ENCODE data around the gene FBXO39. TPM values are rescaled to one million over a fixed set of nuclear protein-coding genes. Genes with fewer than 3 reads are reported as not detected.
A peak's percentile ranks its signal among the peaks of the same experiment; 100 is the strongest.
"Not testable (repeated sequence)": the region's sequence is repeated elsewhere in the genome, so short reads cannot be mapped to it uniquely, and the experiment has no call there.

FBXO39 gene
- total RNA-seq, result not detected

- H3K27me3 Mint-ChIP-seq (ENCODE audit: low read depth), result peaks cover 39% of the 10 kb centered on the region
- no peak within 1 kb of the TSS for H3K4me3 Mint-ChIP-seq
- CTCF ChIA-PET, result no interaction called here
Observed at GRCh38 chr17:6775871-6776405, at the start of gene FBXO39. Gene FBXO39 (plus strand): TSS chr17:6776215. CDS start chr17:6779869, 3,654 bp downstream.

DNA sequence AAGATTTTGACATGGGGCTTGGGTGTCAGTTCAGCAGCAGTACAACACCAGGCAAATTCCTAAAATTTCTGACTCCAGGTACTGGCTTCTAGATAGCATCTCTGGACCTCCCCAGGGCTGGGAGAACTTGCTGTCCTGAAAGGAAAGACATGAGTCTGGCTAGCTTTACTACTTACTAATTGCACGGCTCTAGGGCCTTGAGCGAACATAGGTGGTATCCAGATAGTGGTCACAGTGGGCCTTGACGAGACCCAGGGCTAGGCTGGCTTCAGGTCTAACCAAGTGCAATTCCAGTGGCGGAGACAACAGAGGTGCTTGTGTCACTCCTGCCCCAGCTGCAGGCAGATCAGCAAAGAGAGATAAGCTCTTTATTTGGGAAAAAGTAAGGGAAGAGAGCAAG, 46.5 kb upstream of the FBXO39 start:
- no peaks in the 10 kb centered on the region for H3K9me3 Mint-ChIP-seq
- DNase-seq, result no peak
- H3K4me1 Mint-ChIP-seq (ENCODE audit: low read depth), result no peaks in the 10 kb centered on the region
- CTCF ChIA-PET, result no interaction called here
- intact Hi-C loops (cut with micrococcal nuclease), result no loop called here
- peaks cover 6% of the 10 kb centered on the region for H3K27me3 Mint-ChIP-seq (ENCODE audit: low read depth)
- no peaks in the 10 kb centered on the region for H3K36me3 Mint-ChIP-seq (ENCODE audit: low read depth)
- no peak overlapping the region for H3K27ac Mint-ChIP-seq
- no peak overlapping the region for H3K4me3 Mint-ChIP-seq

More at GRCh38 chr17:6775871-6776405, at the start of gene FBXO39:
- DNase-seq, result no peak
- Mint-ChIP-seq H3K4me1 (ENCODE audit: low read depth) (peaks cover 3% of the 10 kb centered on the region), H3K36me3 (ENCODE audit: low read depth) (peaks cover 39% of the 10 kb centered on the region), H3K27ac (no peak within 1 kb of the TSS), H3K9me3 (peaks cover 31% of the 10 kb centered on the region)
- intact Hi-C loops (cut with micrococcal nuclease), result no loop called here

- H3K27me3 Mint-ChIP-seq (ENCODE audit: low read depth); H3K9me3 Mint-ChIP-seq; H3K36me3 Mint-ChIP-seq (ENCODE audit: low read depth); H3K4me1 Mint-ChIP-seq (ENCODE audit: low read depth); H3K4me3 Mint-ChIP-seq; intact Hi-C loops (cut with micrococcal nuclease); CTCF ChIA-PET; DNase-seq; H3K27ac Mint-ChIP-seq: not testable (repeated sequence)
Observed at GRCh38 chr17:6746665-6747064, 29.4 kb upstream of the FBXO39 start.

DNA sequence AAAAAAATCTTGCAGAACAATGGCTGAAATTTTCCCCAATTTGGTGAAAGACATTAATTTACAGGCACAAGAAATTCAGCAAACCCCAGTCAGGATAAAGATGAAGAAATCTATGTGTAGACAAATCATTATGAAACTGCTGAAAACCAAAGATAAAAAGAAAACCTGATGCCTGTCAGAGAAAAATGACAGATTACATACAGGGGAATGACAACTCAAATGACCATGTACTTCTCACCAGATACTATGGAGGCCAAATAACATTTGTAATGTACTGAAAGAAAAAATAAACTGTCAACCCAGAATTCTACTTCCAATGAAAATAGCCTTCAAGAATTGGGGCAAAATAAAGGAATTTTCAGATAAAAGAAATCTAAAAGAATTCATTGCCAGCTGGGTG, 27.4 kb upstream of the FBXO39 start:
- Mint-ChIP-seq H3K27me3 (ENCODE audit: low read depth) (no peaks in the 10 kb centered on the region), H3K4me1 (ENCODE audit: low read depth) (peaks cover 16% of the 10 kb centered on the region), H3K9me3 (no peaks in the 10 kb centered on the region), H3K4me3 (no peak overlapping the region), H3K27ac (no peak overlapping the region), H3K36me3 (ENCODE audit: low read depth) (no peaks in the 10 kb centered on the region)
- intact Hi-C loops (cut with micrococcal nuclease), result no loop called here
- CTCF ChIA-PET, result no interaction called here
- no peak for DNase-seq

GRCh38 chr17:6749519-6749918, 26.5 kb upstream of the FBXO39 start:
- intact Hi-C loops (cut with micrococcal nuclease), result no loop called here
- Mint-ChIP-seq H3K27ac (no peak overlapping the region), H3K9me3 (no peaks in the 10 kb centered on the region), H3K4me3 (no peak overlapping the region), H3K36me3 (ENCODE audit: low read depth) (no peaks in the 10 kb centered on the region), H3K4me1 (ENCODE audit: low read depth) (peaks cover 21% of the 10 kb centered on the region), H3K27me3 (ENCODE audit: low read depth) (no peaks in the 10 kb centered on the region)
- CTCF ChIA-PET, result interaction anchor here (0.7 to 1.1 kb wide), 2 partner anchors 9 to 94 kb away, joined by 3 read pairs; no protein-coding TSS in a partner anchor
- peak; percentile 28 for DNase-seq

GRCh38 chr17:6752068-6752909, 23.7 kb upstream of the FBXO39 start:
- CTCF ChIA-PET, result interaction anchor here (0.9 to 1.6 kb wide), 2 partner anchors 86 to 91 kb away, joined by 3 to 4 read pairs; no protein-coding TSS in a partner anchor
- intact Hi-C loops (cut with micrococcal nuclease), result no loop called here
- no peaks in the 10 kb centered on the region for H3K9me3 Mint-ChIP-seq
- no peak for DNase-seq
- peak overlapping the region; percentile 65 for H3K27ac Mint-ChIP-seq
- no peak overlapping the region for H3K4me3 Mint-ChIP-seq
- H3K36me3 Mint-ChIP-seq (ENCODE audit: low read depth), result peaks cover 6% of the 10 kb centered on the region
- H3K27me3 Mint-ChIP-seq (ENCODE audit: low read depth), result no peaks in the 10 kb centered on the region
- peaks cover 43% of the 10 kb centered on the region for H3K4me1 Mint-ChIP-seq (ENCODE audit: low read depth)

- Mint-ChIP-seq H3K4me1 (ENCODE audit: low read depth) (peaks cover 49% of the 10 kb centered on the region), H3K36me3 (ENCODE audit: low read depth) (peaks cover 11% of the 10 kb centered on the region), H3K4me3 (peak overlapping the region; percentile 25), H3K9me3 (no peaks in the 10 kb centered on the region), H3K27ac (peak overlapping the region; percentile 65), H3K27me3 (ENCODE audit: low read depth) (no peaks in the 10 kb centered on the region)
- CTCF ChIA-PET, result no interaction called here
- intact Hi-C loops (cut with micrococcal nuclease), result no loop called here
- DNase-seq, result peak; percentile 43
Observed at GRCh38 chr17:6753006-6753445, 23.0 kb upstream of the FBXO39 start.

- intact Hi-C loops (cut with micrococcal nuclease), result no loop called here
- CTCF ChIA-PET, result no interaction called here
- Mint-ChIP-seq H3K4me1 (ENCODE audit: low read depth) (peaks cover 53% of the 10 kb centered on the region), H3K27ac (no peak overlapping the region), H3K4me3 (no peak overlapping the region), H3K27me3 (ENCODE audit: low read depth) (no peaks in the 10 kb centered on the region), H3K36me3 (ENCODE audit: low read depth) (peaks cover 16% of the 10 kb centered on the region), H3K9me3 (no peaks in the 10 kb centered on the region)
- no peak for DNase-seq
Observed at GRCh38 chr17:6753546-6753945, 22.5 kb upstream of the FBXO39 start.

GRCh38 chr17:6755281-6755680, 20.7 kb upstream of the FBXO39 start:
- Mint-ChIP-seq H3K4me3 (peak overlapping the region; percentile 93), H3K4me1 (ENCODE audit: low read depth) (peaks cover 53% of the 10 kb centered on the region), H3K27me3 (ENCODE audit: low read depth) (no peaks in the 10 kb centered on the region), H3K9me3 (no peaks in the 10 kb centered on the region), H3K36me3 (ENCODE audit: low read depth) (peaks cover 31% of the 10 kb centered on the region), H3K27ac (peak overlapping the region; percentile 84)
- CTCF ChIA-PET, result interaction anchor here (0.7 to 1.3 kb wide), 3 partner anchors 88 to 282 kb away, joined by 3 read pairs; no protein-coding TSS in a partner anchor
- intact Hi-C loops (cut with micrococcal nuclease), result loop anchor here (5.0 kb wide), 2 partner anchors 88 to 103 kb away; partner anchors contain the start of genes C17orf100 and MED31
- no peak for DNase-seq

DNA sequence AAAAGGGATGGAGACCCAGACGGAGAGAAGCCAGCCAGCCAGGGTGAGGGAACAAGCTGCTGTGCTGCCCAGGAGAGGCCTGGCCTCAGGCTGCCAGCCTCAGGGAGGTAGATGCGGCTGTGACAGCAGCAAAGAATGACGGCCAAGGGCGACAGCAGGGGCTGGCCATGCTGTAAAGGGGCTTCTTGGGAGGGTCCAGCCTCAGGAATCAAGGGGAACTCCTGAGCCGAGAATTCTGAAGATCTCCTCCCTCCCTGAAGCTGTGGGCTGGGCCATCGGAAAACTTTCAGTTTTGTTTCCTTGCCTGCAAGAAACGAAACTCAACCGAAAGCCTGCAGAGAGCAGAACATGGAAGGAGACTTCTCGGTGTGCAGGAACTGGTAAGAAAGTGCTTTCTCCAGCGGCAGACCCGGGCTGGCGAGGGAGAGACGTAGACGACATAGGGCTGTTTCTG, 20.3 kb upstream of the FBXO39 start, which contains the start of gene XAF1:
TSS of gene XAF1 (plus strand) at position 316 of the 454 bp plus-strand sequence. CDS start at position 349, 33 bp downstream.
- peak; percentile 61 for DNase-seq
- no peaks in the 10 kb centered on the region for H3K9me3 Mint-ChIP-seq
- H3K27me3 Mint-ChIP-seq (ENCODE audit: low read depth), result no peaks in the 10 kb centered on the region
- CTCF ChIA-PET, result interaction anchor here (0.7 to 1.3 kb wide), 3 partner anchors 89 to 282 kb away, joined by 3 read pairs; no protein-coding TSS in a partner anchor
- peak within 1 kb of the TSS; percentile 93 for H3K4me3 Mint-ChIP-seq
- intact Hi-C loops (cut with micrococcal nuclease), result loop anchor here (5.0 kb wide), 2 partner anchors 88 to 103 kb away; partner anchors contain the start of genes C17orf100 and MED31
- H3K36me3 Mint-ChIP-seq (ENCODE audit: low read depth), result peaks cover 36% of the 10 kb centered on the region
- peak within 1 kb of the TSS; percentile 84 for H3K27ac Mint-ChIP-seq
- peaks cover 53% of the 10 kb centered on the region for H3K4me1 Mint-ChIP-seq (ENCODE audit: low read depth)

DNA sequence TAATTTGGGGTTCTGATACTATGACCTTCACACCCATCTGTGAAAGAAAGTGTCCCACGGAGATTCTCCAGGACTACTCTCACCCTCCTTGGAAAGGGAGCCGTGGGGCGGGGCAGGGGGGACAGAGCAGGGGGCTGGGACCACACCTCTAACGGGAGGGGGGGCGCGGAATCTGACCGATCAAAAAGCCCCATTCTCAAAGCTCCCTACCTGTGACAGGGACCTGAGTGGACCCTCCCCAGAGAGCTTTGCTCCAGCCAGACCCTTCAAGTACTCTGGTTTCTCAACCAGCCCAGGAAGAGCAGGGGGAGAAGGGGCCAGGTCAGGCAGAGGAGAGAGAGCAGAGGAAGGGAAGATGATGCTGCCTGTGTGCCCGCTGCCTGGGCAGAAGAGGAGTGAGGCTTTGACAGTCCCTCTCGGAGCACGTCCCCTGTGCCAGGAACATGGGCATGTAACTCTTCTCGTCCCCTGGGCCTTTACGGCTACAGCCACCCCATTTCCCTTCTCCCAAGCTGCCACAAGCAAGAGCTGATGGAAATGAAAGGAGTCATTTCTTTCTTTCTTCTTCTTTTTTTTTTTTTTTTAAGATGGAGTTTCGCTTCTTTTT, 19.5 kb upstream of the FBXO39 start:
- H3K9me3 Mint-ChIP-seq, result no peaks in the 10 kb centered on the region
- CTCF ChIA-PET, result interaction anchor here (1.3 to 1.4 kb wide), 3 partner anchors 87 to 283 kb away, joined by 3 to 4 read pairs (median 3); no protein-coding TSS in a partner anchor
- intact Hi-C loops (cut with micrococcal nuclease), result loop anchor here (5.0 kb wide), 2 partner anchors 89 to 104 kb away; partner anchors contain the start of genes C17orf100 and MED31
- DNase-seq, result peak; percentile 23
- H3K4me1 Mint-ChIP-seq (ENCODE audit: low read depth), result peaks cover 53% of the 10 kb centered on the region
- H3K4me3 Mint-ChIP-seq, result peak overlapping the region; percentile 93
- H3K27ac Mint-ChIP-seq, result peak overlapping the region; percentile 84
- no peaks in the 10 kb centered on the region for H3K27me3 Mint-ChIP-seq (ENCODE audit: low read depth)
- peaks cover 43% of the 10 kb centered on the region for H3K36me3 Mint-ChIP-seq (ENCODE audit: low read depth)

- Mint-ChIP-seq H3K4me1 (ENCODE audit: low read depth) (peaks cover 44% of the 10 kb centered on the region), H3K9me3 (no peaks in the 10 kb centered on the region), H3K27me3 (ENCODE audit: low read depth) (no peaks in the 10 kb centered on the region), H3K27ac (no peak overlapping the region), H3K36me3 (ENCODE audit: low read depth) (peaks cover 54% of the 10 kb centered on the region), H3K4me3 (peak overlapping the region; percentile 38)
- intact Hi-C loops (cut with micrococcal nuclease), result loop anchor here (5.0 kb wide), 2 partner anchors 90 to 105 kb away; partner anchors contain the start of genes C17orf100 and MED31
- no peak for DNase-seq
- CTCF ChIA-PET, result interaction anchor here (0.8 to 1.4 kb wide), 2 partner anchors 86 to 91 kb away, joined by 4 read pairs; no protein-coding TSS in a partner anchor
Observed at GRCh38 chr17:6757747-6758146, 18.3 kb upstream of the FBXO39 start.

Measured in activated naive CD4-positive, alpha-beta T cell treated with anti-CD3 and anti-CD28 coated beads for 36 hours (primary cell).